Osteoblast (primary cell): Measurements from ENCODE around the gene EDAR. TPM values are rescaled to one million over a fixed set of nuclear protein-coding genes. Genes with fewer than 3 reads are reported as not detected.

Experiments used
- DNase-seq: peaks from one replicate; pipeline ENCODE4 v3.0.0; 2011; ENCODE audit warnings: low spot score, mixed read lengths; ENCODE audit not compliant: insufficient read length; ENCODE audit errors: missing footprints
- H2AFZ ChIP-seq: 2 replicates; pipeline ENCODE4 v1.6.0; 2011; ENCODE audit warnings: mild to moderate bottlenecking, low read length
- H3K27ac ChIP-seq: 2 replicates; pipeline ENCODE4 v1.5.1; 2011; ENCODE audit warnings: mild to moderate bottlenecking, low read depth, low read length, moderate library complexity
- H3K27me3 ChIP-seq: 2 replicates; pipeline ENCODE4 v1.6.0; 2012; ENCODE audit warnings: mild to moderate bottlenecking, control low read depth, inconsistent platforms, low read length, moderate library complexity; ENCODE audit not compliant: insufficient read depth
- H3K36me3 ChIP-seq: 2 replicates; pipeline ENCODE4 v1.5.1; 2011; ENCODE audit warnings: mild to moderate bottlenecking, low read length, control low read depth, moderate library complexity; ENCODE audit not compliant: insufficient read depth
- H3K4me1 ChIP-seq: 2 replicates; pipeline ENCODE4 v1.5.1; 2011; ENCODE audit warnings: mild to moderate bottlenecking, low read length, control low read depth, moderate library complexity; ENCODE audit not compliant: insufficient read depth
- H3K4me2 ChIP-seq: 2 replicates; pipeline ENCODE4 v1.6.0; 2011; ENCODE audit warnings: mild to moderate bottlenecking, low read length; ENCODE audit not compliant: insufficient read depth
- H3K4me3 ChIP-seq: fragments of 200-600 bp; sonication (generic); 3 replicates; pipeline ENCODE4 v1.5.1; 2012; ENCODE audit warnings: mild to moderate bottlenecking, low read length, inconsistent platforms; ENCODE audit not compliant: insufficient read depth
- H3K79me2 ChIP-seq: 2 replicates; pipeline ENCODE4 v1.6.0; 2012; ENCODE audit warnings: mild to moderate bottlenecking, low read length, control low read depth, inconsistent platforms; ENCODE audit not compliant: insufficient read depth
- H3K9me3 ChIP-seq: 2 replicates; pipeline ENCODE4 v1.5.1; 2011; ENCODE audit warnings: low read depth, low read length, control low read depth
- H4K20me1 ChIP-seq: 2 replicates; pipeline ENCODE4 v1.6.0; 2012; ENCODE audit warnings: mild to moderate bottlenecking, low read length, control low read depth; ENCODE audit not compliant: insufficient read depth
- total RNA-seq: library from RNA; depleted of rRNA; stranded (reverse); fragments of >200 nt; gene quantifications from 2 replicates; pipeline ENCODE4 v1.2.3, GENCODE V29; 2012
- TF ChIP-seq, protein P1 (sequence below): IDR thresholded peaks from 2 replicates; pipeline ENCODE4 v1.5.1; 2011; ENCODE audit warnings: mild to moderate bottlenecking, low read depth, low read length, moderate library complexity; ENCODE audit errors: extremely low read depth

EDAR gene
- total RNA-seq, 1 donor, result not detected

DNA sequence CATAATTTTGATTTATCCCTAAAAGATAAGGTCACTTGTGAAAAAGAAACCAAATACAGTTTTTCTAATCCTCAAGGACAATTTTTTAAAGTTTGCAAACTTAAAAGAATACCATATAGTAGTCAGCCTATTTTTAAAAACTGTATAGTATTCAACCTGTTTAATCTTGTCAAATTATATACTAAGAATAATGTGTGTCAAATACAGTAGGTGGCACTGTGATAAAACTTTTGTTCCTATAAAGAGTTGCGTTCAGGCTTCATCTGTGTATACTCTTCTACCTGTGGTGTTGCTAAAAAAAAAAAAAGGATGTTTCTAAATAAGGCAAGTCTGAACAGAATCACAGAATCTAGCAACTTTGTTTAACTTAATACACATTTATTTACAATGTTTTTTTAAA is 133.8 kb downstream of the EDAR start:
- DNase-seq, result peak; percentile 19
- TF ChIP-seq, protein P1, sequence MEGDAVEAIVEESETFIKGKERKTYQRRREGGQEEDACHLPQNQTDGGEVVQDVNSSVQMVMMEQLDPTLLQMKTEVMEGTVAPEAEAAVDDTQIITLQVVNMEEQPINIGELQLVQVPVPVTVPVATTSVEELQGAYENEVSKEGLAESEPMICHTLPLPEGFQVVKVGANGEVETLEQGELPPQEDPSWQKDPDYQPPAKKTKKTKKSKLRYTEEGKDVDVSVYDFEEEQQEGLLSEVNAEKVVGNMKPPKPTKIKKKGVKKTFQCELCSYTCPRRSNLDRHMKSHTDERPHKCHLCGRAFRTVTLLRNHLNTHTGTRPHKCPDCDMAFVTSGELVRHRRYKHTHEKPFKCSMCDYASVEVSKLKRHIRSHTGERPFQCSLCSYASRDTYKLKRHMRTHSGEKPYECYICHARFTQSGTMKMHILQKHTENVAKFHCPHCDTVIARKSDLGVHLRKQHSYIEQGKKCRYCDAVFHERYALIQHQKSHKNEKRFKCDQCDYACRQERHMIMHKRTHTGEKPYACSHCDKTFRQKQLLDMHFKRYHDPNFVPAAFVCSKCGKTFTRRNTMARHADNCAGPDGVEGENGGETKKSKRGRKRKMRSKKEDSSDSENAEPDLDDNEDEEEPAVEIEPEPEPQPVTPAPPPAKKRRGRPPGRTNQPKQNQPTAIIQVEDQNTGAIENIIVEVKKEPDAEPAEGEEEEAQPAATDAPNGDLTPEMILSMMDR, result peak; percentile 35

DNA sequence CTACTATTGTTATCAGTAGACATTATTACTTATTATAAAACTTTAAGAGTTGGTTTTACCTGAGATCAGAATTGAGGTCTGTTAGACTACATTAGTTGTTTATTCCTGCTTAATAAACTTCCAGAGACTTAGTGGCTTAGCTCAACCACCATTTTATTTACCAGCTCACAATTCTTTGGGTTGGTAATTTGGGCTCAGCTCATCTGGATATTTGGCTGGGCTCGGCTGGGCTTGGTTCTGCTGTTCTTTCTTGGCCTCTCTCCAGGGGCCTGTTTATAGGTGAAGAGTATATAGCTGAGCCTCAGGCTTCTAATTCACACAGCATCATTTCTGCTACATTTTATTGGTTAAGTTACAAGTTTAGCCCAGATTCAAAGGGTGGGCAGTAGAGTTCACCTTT is 134.5 kb downstream of the EDAR start:
- Histone ChIP-seq H3K4me1 (no peaks in the 10 kb centered on the region), H4K20me1 (no peaks in the 10 kb centered on the region), H3K27ac (no peak overlapping the region), H3K9me3 (no peaks in the 10 kb centered on the region), H3K27me3 (no peaks in the 10 kb centered on the region), H3K79me2 (no peaks in the 10 kb centered on the region), H3K36me3 (no peaks in the 10 kb centered on the region), H2AFZ (no peak overlapping the region), H3K4me3 (no peak overlapping the region), H3K4me2 (no peak overlapping the region)
- DNase-seq, result no peak
- TF ChIP-seq, protein P1, result no peak

More for the DNA sequence above, 133.8 kb downstream of the EDAR start:
- Histone ChIP-seq H3K4me3 (no peak overlapping the region), H3K4me2 (no peak overlapping the region), H2AFZ (no peak overlapping the region), H3K27me3 (no peaks in the 10 kb centered on the region), H3K36me3 (no peaks in the 10 kb centered on the region), H4K20me1 (no peaks in the 10 kb centered on the region), H3K9me3 (no peaks in the 10 kb centered on the region), H3K79me2 (no peaks in the 10 kb centered on the region), H3K4me1 (no peaks in the 10 kb centered on the region), H3K27ac (no peak overlapping the region)

DNA sequence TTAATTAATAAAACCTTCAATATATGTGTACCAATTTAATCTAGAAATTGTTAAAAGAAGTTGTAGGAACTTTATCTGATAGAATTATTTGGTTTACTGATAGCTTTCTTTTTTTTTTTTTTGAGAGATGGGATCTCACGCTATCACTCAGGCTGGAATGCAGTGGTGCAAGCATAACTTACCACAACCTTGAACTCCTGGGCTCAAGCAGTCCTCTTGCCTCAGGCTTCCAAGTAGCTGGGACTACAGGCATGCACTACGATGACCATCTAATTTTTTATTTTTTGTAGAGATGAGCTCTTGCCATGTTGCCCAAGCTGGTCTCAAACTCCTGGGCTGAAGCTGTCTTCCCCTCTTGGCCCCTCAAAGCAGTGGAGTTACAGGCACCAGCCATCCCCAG is 135.6 kb downstream of the EDAR start:
- TF ChIP-seq, protein P1, result no peak
- H3K36me3 ChIP-seq, result no peaks in the 10 kb centered on the region
- no peak for DNase-seq
- H3K79me2 ChIP-seq, result no peaks in the 10 kb centered on the region
- H2AFZ ChIP-seq, result no peak overlapping the region
- H3K4me1 ChIP-seq, result no peaks in the 10 kb centered on the region
- H3K27me3 ChIP-seq, result no peaks in the 10 kb centered on the region
- H3K9me3 ChIP-seq, result no peaks in the 10 kb centered on the region
- H4K20me1 ChIP-seq, result no peaks in the 10 kb centered on the region
- H3K27ac ChIP-seq, result no peak overlapping the region
- H3K4me2 ChIP-seq, result no peak overlapping the region
- no peak overlapping the region for H3K4me3 ChIP-seq

DNA sequence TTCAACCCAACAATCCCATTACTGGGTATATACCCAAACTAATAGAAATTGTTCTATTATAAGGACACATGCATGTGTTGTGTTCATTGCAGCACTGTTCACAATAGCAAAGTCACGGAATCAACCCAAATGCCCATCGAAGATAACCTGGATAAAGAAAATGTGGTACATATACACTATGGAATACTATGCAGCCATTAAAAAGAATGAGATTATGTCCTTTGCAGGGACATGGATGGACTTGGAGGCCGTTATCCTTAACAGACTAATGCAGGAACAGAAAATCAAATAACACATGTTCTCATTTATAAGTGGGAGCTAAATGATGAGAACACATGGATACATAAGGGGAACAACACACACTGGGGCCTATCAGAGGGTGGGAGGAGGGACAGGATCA is 136.6 kb downstream of the EDAR start:
- H3K4me2 ChIP-seq, result no peak overlapping the region

More for the DNA sequence above, 136.6 kb downstream of the EDAR start:
- Histone ChIP-seq H3K27ac (no peak overlapping the region), H3K4me1 (no peaks in the 10 kb centered on the region), H4K20me1 (no peaks in the 10 kb centered on the region), H3K27me3 (no peaks in the 10 kb centered on the region), H3K9me3 (no peaks in the 10 kb centered on the region), H3K36me3 (no peaks in the 10 kb centered on the region), H3K4me3 (no peak overlapping the region), H3K79me2 (no peaks in the 10 kb centered on the region), H2AFZ (no peak overlapping the region)
- TF ChIP-seq, protein P1, result no peak
- DNase-seq, result no peak
